ENCODE results near the gene DNER.

DNA sequence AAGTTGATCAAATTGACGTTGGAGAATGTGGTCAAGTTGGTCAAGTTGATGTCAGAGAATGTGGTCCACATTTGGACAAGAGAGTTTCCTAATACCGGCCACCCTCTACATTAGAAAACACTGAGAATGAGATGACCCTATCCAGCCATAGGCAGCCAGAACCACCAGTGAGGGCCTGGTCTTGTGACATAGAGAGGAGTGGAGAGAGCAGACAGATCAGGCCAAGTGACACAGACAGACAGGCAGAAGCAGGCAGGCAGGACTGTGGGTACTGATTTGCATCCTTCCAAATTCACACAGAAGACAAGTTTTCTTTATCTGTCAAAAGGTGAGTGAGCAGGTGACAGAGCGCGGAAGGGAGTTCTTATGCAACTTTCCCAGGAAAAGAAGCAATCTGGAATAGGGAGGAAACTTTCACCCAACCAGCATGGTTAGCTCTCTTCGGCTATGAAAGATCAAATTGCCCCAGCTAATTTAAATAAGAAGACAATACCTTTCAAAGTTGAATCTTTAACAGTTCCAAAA lies 334.2 kb downstream of the DNER start:
- TF ChIP-seq, protein P1, sequence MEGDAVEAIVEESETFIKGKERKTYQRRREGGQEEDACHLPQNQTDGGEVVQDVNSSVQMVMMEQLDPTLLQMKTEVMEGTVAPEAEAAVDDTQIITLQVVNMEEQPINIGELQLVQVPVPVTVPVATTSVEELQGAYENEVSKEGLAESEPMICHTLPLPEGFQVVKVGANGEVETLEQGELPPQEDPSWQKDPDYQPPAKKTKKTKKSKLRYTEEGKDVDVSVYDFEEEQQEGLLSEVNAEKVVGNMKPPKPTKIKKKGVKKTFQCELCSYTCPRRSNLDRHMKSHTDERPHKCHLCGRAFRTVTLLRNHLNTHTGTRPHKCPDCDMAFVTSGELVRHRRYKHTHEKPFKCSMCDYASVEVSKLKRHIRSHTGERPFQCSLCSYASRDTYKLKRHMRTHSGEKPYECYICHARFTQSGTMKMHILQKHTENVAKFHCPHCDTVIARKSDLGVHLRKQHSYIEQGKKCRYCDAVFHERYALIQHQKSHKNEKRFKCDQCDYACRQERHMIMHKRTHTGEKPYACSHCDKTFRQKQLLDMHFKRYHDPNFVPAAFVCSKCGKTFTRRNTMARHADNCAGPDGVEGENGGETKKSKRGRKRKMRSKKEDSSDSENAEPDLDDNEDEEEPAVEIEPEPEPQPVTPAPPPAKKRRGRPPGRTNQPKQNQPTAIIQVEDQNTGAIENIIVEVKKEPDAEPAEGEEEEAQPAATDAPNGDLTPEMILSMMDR (conservative IDR thresholded peaks at IDR 0.05; ENCODE audit: low read depth, low read length), result no peak
- TF ChIP-seq EZH2 (IDR thresholded peaks at IDR 0.05; ENCODE audit: borderline replicate concordance, low read depth, low read length, poor library complexity, severe bottlenecking), result no peak
